HG03460 (cell line): ENCODE data around the gene SPOCK1.
"Not testable (repeated sequence)": the region's sequence is repeated elsewhere in the genome, so short reads cannot be mapped to it uniquely, and the experiment has no call there.

Experiments used
- ATAC-seq: cut with Tn5 transposase; IDR thresholded peaks from one replicate; pipeline ENCODE4 v1.9.1; 2021; ENCODE audit not compliant: unreplicated experiment

The SPOCK1 gene

DNA sequence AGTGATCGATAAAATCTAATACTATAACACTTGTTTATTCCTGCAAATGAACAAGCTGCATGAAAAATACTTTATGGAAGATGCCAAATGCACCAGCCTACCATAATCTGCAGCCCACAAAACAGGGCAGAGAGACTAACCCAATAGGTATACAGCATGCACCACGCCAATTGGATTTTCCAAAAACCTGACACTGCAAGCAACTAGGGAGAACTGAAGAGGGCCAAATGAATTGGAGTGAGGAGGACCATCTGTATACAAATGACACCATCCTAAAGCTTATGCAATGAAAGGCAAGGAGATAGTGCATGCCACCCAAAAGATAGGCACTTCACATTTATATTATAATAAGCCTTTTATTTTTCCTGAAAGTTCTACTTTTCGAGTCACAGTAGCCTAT, 100.4 kb downstream of the SPOCK1 start:
- ATAC-seq = no peak

DNA sequence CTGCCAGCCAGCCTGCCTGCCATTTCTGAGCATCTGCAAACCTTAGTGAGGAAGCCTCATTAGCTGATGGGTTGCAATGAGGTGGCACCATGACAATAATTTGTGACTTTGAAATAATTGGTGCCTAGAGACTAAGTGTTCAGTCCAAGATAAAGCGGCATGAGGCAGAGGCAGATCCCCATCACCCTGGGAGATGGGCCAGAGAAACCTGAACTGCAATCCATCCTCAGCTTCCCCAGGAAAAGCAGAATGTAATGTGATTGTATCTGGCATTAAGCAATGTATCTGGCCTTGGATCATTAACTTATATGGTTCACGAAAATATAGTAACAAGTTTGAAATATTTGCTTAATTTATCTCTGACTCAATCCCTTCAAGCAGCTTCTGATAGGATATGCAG, 101.0 kb downstream of the SPOCK1 start:
- no peak for ATAC-seq

DNA sequence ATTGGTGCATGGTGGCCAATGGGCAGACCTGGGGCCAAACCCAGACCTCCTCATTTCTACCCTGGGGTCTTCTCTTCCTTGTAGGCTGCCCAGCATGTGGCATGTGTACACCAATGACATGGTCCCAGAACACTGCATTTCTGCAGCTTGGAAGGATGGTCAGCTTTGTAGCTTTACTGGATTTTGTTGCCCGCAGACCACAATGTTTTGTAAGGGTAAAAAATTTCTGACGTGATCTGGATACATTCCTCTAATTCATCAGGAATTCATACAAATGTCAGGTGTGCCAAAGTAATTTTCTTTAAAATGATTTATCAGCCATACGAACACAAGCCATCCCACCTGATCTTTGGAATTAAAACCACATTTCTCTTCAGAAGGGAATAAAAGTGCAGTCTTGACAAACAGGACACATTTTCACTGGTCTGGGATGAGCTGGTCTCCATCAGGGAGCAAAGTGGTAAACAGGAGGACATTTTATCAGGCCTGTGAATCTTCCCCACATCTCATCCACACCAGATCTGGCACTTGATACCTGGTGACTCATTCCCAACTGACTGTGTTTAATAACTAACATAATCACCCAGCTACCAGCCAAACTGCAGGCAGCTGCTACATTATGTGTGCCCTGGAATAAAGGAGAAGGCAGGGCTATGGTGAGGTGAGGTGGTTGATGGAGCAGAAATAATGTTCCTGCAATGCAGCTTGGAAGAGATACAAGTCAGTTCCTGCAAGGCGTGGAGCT, 103.9 kb downstream of the SPOCK1 start:
- ATAC-seq = no peak

DNA sequence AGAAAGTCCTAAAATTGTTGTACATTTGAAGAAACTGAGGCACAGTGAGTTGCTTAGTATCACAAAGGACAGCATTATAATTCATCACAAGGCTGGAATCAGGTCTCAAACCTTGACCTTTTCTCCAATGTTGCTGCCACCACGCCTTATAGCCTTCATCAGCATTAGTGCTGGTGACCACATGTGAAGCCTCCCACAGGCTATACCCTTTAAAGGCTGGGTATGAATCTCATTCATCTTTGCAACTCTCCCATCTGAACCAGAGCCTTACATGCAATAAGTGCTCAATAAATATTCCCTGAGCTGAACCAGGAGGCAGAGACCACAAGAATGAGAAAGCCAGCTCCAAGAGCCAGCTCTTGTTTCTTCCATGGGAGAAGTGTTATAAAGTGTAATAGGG, 104.7 kb downstream of the SPOCK1 start:
- ATAC-seq = no peak

DNA sequence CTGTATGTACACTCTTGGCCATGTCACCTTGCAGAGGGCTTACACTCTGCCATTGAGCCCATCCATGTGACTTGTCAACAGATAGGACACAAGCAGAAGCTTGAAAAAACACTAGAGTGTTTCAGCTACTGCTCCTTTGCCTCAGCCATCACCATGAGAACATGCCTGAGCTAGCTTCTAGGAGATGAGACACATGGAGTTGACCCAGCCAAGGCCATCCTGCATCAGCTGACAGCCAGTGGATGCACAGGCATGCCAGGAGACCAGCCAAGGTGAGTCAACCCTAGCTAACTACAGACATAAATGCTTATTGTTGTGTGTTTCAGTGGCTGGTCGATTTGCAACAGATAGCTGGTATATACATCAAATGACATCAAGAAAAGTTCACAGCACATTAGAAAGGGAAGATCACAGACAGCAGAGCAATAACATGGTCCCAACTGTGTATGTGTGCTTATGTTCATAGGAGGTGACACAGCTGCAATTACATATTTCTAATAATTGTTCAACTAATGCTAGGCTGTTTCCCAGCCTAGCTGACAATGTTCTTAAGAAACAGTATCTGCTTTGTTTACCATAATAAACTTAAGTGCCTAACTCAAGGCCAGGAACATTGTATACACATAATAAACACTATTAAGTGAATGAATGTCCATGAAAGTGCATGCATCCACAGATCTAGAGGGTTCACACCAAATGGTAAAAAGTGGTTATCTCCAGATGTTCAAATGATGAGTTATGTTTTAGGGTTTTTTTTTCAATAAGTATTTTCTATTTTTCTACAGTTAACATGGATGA, 105.7 kb downstream of the SPOCK1 start:
- no peak for ATAC-seq

DNA sequence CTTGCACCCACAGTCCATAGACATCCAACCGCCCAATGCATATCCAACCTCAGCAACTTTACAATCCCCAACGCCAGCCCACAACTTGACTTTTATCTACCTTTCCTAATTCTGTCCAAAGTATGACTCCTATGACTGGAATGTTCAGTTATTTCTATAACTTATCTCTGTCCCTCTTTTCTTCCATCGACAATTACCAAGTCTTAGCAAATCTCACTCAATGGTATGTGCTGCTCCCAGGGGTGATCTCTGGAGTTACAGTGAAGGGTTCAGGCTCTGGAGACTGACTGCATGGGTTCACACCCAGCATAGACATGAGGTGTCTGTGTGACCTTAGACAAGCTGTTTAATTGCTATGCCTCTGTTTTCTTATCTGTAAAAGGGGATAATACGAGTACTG, 106.9 kb downstream of the SPOCK1 start:
- ATAC-seq = no peak

DNA sequence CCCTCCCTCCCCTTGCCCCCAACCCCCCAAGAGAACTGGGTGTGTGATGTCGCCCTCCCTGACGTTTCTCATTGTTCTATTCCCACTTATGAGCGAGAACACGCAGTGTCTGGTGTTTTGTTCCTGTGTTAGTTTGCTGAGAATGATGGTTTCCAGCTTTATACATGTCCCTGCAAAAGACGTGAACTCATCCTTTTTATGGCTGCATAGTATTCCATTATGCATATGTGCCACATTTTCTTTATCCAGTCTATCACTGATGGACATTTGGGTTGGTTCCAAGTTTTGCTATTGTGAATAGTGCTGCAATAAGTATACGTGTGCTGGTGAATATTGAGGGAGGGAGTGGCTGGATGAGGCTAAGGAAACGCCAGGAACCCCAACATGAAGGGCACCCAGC, 108.1 kb downstream of the SPOCK1 start:
- ATAC-seq = not testable (repeated sequence)

DNA sequence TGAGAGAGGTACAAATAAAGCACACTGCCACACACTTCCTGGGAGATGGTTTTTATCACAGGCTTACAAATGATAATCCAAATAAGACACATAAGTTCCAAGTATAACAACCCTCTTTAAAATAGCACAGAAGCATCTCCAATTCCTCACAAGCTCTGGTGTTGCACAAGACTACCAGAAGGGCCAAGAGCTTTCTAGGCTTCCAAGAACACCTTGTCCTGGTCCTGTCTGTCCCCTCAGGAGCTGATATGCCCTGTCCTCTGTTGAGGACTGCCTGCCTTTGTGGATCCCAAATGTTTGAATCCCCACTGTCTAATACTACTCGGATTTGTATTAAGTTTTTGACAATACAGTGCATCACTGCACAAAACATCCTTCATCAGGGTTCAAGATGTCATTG, 110.1 kb downstream of the SPOCK1 start:
- no peak for ATAC-seq

DNA sequence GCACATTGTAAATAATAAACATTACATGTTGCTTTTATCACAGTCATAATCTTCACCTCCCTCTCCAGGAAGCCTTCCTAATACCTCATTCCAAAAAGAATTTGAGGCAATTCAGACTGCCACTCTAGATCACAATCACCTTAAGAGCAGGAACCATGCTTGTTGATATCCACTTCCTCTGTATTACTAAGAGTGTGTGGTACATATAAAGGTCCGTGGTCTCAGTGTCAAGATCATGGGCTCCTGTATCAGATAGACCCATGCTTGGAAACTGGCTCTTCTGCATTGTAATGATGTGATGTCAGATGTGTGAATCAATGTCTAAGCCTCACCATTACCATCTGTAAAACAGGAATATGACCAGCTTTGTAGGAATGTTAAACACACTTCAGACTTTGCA, 114.1 kb downstream of the SPOCK1 start:
- no peak for ATAC-seq

DNA sequence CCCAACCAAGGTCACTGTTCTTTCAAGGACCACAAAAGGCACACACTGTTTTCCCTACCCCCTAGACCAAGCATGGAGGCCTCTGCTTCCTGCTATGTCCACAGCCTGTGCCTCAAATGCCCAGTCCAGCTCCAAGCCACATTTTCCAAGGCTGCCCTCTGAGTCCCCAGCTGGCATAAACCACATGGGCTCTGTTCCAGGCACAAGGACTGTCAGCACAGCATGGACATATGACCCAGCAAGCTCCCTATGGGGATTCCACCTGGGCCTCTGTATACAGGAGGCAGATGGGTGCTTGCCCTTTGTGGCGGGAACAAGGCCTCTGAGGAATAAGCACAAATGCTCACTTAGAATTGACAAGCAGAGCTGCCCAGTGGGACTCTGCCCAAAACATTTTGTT, 115.2 kb downstream of the SPOCK1 start:
- ATAC-seq = no peak

DNA sequence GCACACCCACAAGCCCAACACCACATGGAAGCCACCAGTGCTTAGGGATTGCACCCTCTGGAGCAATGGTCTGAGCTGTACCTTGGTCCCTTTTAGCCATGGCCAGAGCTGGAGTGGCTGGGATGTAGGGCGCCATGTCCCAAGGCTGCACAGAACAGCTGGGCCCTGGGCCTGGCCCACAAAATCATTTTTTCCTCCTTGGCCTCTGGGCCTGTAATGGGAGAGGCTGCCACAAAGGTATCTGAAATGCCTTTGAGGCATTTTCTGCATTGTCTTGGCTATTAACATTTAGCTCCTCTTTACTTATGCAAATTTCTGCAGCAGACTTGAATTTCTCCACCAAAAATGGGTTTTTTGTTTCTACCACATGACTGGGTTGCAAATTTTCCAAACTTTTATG, 117.6 kb downstream of the SPOCK1 start:
- no peak for ATAC-seq

DNA sequence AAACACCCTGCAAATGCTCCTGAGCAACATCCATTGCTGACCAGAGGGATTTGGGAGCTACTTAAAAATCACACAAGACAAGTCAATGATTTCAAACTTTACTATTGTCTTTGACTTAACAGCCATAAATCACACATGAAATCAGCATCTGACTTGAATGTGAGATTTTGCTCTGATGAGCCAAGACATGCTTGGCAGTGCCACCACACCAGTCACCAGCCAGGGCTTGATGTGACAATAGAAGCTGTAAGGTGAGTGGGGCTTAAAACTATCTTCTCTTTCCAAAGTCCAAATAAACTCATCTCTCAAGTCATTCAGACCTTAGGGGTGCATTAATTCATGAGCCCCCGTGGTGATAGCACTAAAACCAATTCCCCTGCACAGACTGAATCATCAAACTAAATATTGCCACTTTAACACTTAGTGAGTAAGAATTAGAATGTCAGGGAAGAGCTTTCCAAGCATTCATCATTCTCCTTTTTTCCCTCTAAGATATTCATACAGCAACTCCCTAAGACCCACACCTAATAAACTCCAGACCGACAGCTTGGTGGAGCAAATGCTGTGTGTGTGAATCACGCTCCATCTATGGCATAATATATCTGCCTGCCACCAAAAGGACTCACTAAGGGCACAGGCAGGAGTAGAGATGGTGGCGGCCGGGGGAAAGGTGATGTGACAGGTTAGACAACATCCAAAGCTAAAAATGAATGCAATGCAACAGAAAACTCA, 119.4 kb downstream of the SPOCK1 start:
- no peak for ATAC-seq

DNA sequence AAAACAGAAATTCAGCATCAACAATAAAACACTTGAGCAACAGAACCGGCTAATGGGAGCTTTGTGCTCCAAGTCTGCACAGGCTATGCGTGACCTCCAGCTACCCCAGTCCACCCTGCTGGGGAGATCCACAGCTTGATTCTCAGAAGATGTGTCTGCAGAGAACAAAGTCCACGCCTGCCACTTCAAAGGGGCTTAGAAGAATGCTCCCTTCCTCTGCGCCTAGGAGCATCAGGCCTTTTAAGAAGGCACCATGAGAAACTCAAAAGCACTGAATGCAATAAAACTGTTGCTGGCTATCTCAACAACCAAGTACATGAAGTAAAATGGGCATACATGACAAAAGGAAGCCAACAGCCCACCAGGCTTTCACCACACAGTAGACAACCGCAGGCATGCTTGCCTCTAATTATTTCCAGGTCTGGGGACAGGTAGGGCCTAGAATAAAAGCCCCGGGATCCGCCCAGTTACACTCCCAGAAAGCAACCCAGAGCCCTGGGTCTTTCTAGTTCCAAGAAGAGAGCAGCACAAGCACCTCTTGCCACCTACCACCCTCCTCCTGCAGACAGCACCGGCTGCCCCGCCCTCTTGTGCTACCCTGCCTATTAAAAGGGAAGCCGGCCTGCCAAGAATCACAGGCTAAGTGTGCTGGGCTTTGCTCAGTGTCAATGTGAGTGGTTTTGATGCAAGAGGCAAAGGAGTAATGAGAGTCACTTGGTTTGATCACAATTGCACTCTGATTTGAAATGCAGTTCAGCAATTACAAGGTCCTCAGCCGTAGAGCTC, 123.2 kb downstream of the SPOCK1 start:
- no peak for ATAC-seq

DNA sequence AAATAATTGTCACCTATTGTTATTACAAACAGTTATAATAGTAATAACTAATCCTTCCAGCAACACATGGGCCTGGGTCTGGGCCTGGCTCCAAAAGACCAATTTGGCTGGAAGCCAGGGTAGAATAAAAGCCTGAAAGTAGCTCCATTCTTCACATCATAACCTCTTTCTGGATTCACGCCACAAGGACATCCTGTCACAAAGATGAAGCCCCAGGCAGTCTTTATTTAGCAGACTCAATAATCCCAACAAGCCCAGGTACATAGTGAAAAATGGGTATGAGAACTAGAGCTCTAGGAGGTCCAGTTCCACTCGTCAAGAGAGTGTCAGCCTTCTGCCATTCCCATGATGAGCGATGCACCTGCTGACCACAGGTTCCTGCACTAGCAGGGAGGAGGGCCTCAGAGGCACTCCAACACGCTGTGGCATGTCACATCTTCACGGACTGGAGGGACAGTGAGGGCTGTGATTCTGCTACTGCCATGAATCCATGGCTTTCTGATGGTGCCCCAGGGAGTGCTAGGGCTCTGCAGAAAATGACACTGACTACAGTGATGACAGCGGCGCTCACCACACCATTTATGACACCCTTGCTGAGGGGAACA, 124.9 kb downstream of the SPOCK1 start:
- no peak for ATAC-seq

DNA sequence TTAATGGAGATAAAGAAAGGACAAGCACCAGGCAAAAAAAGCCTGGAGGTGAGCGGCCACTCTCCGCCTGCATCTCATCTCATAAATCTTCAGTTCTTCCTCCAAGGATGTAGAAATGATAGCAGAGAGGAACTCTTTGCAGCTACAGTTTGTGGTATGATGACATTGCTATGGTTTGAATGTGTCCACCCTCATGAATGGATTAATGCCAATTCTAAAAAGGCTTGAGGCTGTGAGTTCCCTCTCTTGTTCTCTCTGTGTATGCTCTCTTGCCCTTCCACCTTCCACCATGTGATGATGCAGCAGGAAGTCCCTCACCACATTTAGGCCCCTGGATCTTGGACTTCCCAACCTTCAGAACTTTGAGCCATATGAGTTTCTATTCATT, 126.4 kb downstream of the SPOCK1 start:
- no peak for ATAC-seq

DNA sequence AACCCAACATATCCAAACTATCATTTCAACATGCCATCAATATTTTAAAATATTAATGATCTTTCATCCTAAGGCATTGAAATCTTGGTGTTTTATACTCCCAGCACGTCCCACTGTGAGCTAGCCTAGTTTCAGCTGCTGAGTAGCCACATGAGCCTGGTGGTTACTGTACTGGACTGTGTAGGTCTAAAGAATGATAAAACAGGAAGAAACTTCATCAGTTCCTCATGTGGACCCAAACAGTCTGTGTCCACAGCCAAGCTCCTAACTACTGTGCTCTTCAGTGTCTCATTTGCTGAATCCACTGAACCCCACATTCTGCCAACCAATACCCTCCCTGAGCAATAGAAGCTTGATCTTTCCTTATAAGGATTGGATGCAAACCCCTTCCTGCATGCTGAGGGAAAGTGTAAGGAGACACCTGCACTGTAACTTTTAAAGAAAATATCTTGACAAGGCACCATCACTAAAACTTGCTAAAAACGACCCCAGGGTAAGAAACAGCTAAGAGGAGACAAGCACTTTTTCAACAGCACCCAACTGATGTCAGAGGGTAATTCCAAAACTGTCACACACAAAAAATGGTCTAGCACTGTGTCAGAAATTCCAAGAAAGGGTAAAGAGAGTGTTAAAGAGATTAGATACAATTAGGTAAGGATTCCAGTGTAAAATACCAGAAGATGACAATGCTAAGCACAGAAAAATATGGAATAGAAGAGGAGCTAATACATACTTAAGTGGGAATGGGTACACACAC, 126.9 kb downstream of the SPOCK1 start:
- no peak for ATAC-seq

DNA sequence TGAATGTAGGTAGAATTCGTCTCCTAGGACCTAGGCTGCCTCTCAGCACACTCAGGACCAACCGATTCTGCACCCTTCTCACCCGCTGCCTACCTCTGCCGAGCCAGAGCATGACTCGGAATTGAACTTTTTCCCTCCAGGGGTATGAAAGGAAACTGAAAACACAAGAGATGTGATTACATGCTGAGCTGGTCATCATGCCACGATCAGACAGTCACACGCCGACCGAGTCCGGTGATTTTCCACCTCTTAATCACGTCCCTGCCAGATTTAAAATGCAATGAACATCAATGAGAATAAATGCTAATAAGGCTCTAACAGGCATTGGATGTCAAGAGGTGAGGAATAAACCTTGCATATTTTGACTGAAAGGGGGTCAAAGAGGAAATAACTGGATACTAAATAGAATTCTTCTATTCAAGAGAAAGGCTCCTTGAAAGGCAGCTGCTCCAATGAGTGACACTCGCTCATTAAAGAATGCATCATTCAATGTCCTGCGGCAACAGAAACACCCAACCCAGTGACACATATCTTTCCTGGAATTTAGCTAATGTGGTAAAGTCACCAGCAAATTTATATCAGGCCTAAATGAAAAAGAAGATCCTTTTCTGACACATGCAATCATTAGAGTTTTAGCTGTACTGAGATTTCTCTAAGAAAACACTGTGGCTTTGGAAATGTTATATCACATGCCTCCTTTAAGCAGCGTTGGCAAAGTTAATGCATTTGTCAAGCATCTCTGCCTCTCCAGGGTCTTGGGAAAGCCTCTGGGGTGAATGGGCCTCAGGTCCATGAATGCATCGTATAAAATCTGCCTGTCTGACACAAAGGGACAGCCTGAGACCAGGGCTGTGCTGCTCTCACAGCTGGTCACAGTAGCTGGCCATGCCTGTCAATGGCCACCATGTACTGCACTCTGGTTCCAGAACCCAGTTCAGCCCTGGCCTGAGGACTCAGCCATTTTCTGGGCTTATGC, 128.7 kb downstream of the SPOCK1 start:
- ATAC-seq = no peak

DNA sequence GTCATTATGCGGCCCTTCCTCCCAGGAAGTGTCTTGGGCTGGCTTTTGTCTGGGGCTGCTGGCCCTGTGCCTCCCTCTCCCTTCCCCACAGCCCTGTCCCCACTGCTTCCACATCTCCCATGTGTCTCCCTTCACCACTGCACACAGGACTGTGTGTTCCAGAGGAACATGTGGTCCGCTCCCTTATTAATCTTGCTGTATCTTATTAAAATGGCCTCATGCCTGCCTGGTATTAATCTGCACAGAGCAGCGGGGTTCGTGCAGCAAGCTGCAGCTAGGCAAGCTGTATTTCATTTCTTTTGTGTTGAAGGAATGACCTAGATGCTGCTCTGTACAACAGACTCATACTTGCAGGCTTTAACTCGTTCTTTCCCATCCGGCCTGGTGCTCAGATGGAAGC, 130.5 kb downstream of the SPOCK1 start:
- ATAC-seq = no peak

DNA sequence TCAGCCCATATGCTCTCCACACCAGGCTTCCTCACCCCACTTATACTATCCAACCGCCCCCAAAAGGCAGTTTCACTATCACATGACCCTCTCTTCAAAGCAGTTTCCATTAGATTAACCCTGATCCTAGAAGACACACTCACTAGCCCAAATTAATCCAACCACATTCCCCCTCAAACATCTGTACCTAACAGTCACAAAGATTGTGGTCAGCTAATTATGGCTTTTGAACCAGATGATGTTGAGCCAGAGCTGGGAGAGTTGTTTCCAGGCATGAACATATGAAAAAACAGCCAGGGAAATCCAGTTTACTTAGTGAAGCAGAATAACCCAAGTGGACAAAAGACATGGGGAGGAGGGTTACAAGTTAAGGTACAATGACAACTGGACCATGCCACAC, 131.2 kb downstream of the SPOCK1 start:
- ATAC-seq = no peak
